PFSK-1 (cell line): ENCODE data around the gene NACC1.

ENCODE experiments used
- FOXP2 ChIP-seq: optimal IDR thresholded peaks from 2 replicates; pipeline ENCODE3; 2011; ENCODE audit warnings: borderline replicate concordance, control low read depth, inconsistent platforms; ENCODE audit not compliant: insufficient read depth; ENCODE audit errors: extremely low read length, extremely low read depth
- POLR2AphosphoS5 ChIP-seq: IDR thresholded peaks from 2 replicates; pipeline ENCODE4 v1.6.1; 2012; ENCODE audit warnings: low read depth, mild to moderate bottlenecking, control low read depth, low read length, moderate library complexity
- REST ChIP-seq, 2 experiments: IDR thresholded peaks; 2 replicates each; pipeline versions ENCODE4 v1.6.1 to v1.8.0; 2011 to 2012; ENCODE audit warnings: low read depth in 2 of 2, low read length in 2 of 2, control low read depth in 1 of 2, inconsistent platforms in 1 of 2, mild to moderate bottlenecking in 1 of 2, moderate library complexity in 1 of 2; ENCODE audit not compliant: insufficient read depth in 1 of 2
- SIN3A ChIP-seq: IDR thresholded peaks from 2 replicates; pipeline ENCODE4 v1.6.1; 2012; ENCODE audit warnings: mild to moderate bottlenecking, low read length, moderate library complexity, borderline replicate concordance; ENCODE audit not compliant: insufficient read depth
- TAF1 ChIP-seq: IDR thresholded peaks from 2 replicates; pipeline ENCODE4 v1.6.1; 2012; ENCODE audit warnings: low read length, control low read depth, borderline replicate concordance; ENCODE audit not compliant: insufficient read depth

GRCh38 chr19:13160557-13160956 lies 42.5 kb downstream of the NACC1 start:
- no peak for TF ChIP-seq REST (IDR thresholded peaks at IDR 0.05; ENCODE audit: insufficient read depth in 1 of 2, low read depth in 2 of 2, low read length in 2 of 2)
- TF ChIP-seq POLR2AphosphoS5 = no peak
- TF ChIP-seq TAF1 = no peak
- no peak for TF ChIP-seq SIN3A
- no peak for TF ChIP-seq FOXP2
